ENCODE measurements around the gene NFKBIL1.

DNA sequence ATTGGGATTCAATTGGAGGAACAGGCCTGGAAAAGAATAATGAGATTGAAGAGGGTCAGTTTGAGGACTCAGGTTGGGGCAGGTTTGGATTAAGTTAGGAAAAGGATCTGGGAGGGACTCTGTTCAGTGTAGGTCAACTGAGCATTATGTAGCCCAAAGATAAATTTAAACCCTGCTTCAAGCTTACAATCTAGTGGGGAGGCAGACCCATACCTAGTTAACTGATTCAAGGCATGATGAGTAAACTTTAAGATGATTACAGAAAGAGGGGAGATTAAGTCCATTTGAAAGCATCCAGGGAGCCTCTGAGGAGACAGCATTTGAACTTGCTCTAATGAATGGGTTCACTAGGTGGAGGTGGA lies 13.3 kb downstream of the NFKBIL1 start:
- TF ChIP-seq YY1 (IDR thresholded peaks at IDR 0.05; ENCODE audit: insufficient read depth, insufficient read length) (no peak), SUZ12 (IDR thresholded peaks at IDR 0.05; ENCODE audit: extremely low read depth, insufficient read depth, insufficient read length) (no peak), ZNF274 (IDR thresholded peaks at IDR 0.05; ENCODE audit: low read depth, low read length) (no peak)
